Natural killer cell (primary cell): Measurements from ENCODE around the gene DLGAP4. TPM values are rescaled to one million over a fixed set of nuclear protein-coding genes. Genes with fewer than 3 reads are reported as not detected.

ENCODE experiments used
- ATAC-seq, 3 donors: fragments of 150-1000 bp in 2 of 3; fragments of 200-7000 bp in 1 of 3; cut with Tn5 transposase; 1 replicate in 1 of 3; 2 replicates in 2 of 3; pipeline ENCODE4 v1.10.0; 2021; ENCODE audit warnings: mild to moderate bottlenecking in 2 of 3, moderate library complexity in 2 of 3
- DNase-seq, 2 donors: peaks; one replicate each; pipeline versions ENCODE4 v3.0.0 to v3.0.0-alpha.2; 2013 to 2021; ENCODE audit warnings: mixed read lengths in 1 of 2
- H3K27ac ChIP-seq: one replicate; pipeline ENCODE4 v1.5.1; 2013; ENCODE audit warnings: mild to moderate bottlenecking, low read length
- H3K27me3 ChIP-seq: one replicate; pipeline ENCODE4 v1.6.1; 2013; ENCODE audit warnings: low read length; ENCODE audit not compliant: control insufficient read depth, insufficient read depth
- H3K36me3 ChIP-seq: one replicate; pipeline ENCODE4 v1.6.1; 2013; ENCODE audit warnings: low read length; ENCODE audit not compliant: control insufficient read depth, insufficient read depth
- H3K4me1 ChIP-seq: one replicate; pipeline ENCODE4 v1.6.1; 2013; ENCODE audit warnings: low read length; ENCODE audit not compliant: control insufficient read depth, insufficient read depth
- H3K4me3 ChIP-seq: one replicate; pipeline ENCODE4 v1.5.1; 2013; ENCODE audit warnings: low read length
- H3K9me3 ChIP-seq: one replicate; pipeline ENCODE4 v1.6.1; 2013; ENCODE audit warnings: low read length; ENCODE audit not compliant: control insufficient read depth, insufficient read depth
- H3K27ac Mint-ChIP-seq, 2 donors: one replicate each; pipeline ENCODE4 v1.8.0; 2022; ENCODE audit warnings: mild to moderate bottlenecking in 2 of 2, mixed read lengths in 2 of 2, moderate library complexity in 1 of 2
- H3K27me3 Mint-ChIP-seq, 2 donors: one replicate each; pipeline ENCODE4 v1.8.0; 2022; ENCODE audit warnings: low read depth in 2 of 2, mixed read lengths in 2 of 2
- H3K36me3 Mint-ChIP-seq: one replicate; pipeline ENCODE4 v1.8.0; 2022; ENCODE audit warnings: mixed read lengths
- H3K4me1 Mint-ChIP-seq, 2 donors: one replicate each; pipeline ENCODE4 v1.8.0; 2022; ENCODE audit warnings: mixed read lengths in 2 of 2
- H3K4me3 Mint-ChIP-seq: one replicate; pipeline ENCODE4 v1.8.0; 2022; ENCODE audit warnings: mild to moderate bottlenecking, moderate library complexity, mixed read lengths
- H3K9me3 Mint-ChIP-seq, 2 donors: one replicate each; pipeline ENCODE4 v1.8.0; 2022; ENCODE audit warnings: mixed read lengths in 2 of 2
- CTCF ChIP-seq: fragments of 200-600 bp; IDR thresholded peaks from one replicate; pipeline ENCODE4 v1.8.0; 2022; ENCODE audit warnings: antibody characterized with exemption
- WGBS: methylation state at CpG from one replicate; pipeline ENCODE4 v1.1.7; 2013; ENCODE audit warnings: missing lambda C conversion rate; ENCODE audit not compliant: insufficient coverage; 5-methylcytosine and 5-hydroxymethylcytosine counted together
- intact Hi-C: fragments of 100-400 bp; cut with micrococcal nuclease; formaldehyde crosslinking; loops from one replicate; pipeline ENCODE4 v1.14.2; 2022
- total RNA-seq, 4 donors: library from RNA; stranded (reverse); fragments of 120-200 nt in 1 of 4; gene quantifications; one replicate each; pipeline versions ENCODE4 v1.2.3 to v1.2.4, GENCODE V29; 2013 to 2022

Gene DLGAP4
- total RNA-seq, 3 donors from 2014 or later (not counting 1 experiment from before 2014, with no cell fraction given), result 47.9 to 51.6 (median 51.2) TPM

DNA sequence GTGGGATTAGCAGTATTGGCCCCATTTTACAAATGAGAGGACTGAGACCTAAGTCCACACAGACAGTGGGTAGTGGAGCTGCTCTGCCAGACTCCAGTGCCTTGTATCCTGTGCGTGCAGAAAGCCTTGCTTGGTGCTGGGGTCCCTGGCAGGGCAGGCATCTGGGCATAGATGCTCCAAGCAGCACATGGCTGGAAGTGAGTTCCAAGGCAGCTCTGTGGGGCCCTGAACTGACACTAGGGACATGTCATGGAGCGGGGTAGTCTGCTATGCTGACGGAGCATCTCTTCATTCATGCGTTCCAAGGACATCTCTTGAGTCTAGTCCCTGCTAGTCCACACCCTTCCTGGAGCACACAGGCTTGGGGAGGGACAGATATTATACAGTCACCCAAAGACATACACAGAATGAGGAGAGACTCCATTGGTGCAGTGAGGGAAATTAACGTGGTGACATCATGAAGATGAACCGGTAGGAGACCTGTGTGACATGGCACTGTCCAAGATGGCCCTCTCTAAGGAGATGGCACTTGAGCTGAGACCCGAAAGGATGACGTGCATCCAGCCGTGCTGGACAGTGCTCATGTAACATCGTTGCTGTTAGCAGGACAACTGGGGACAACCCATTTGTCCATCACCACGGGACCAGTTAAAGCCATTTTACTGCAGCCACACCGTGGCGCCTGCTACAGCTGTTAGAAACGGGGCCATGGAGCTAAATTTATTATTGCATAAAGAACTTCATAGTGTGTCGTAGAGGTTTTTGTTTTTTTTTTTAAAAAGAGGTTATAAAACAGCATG, 65.1 kb downstream of the DLGAP4 start:
- Histone ChIP-seq H3K27ac (no peak overlapping the region), H3K27me3 (no peaks in the 10 kb centered on the region), H3K4me3 (no peak overlapping the region), H3K9me3 (no peaks in the 10 kb centered on the region), H3K4me1 (no peaks in the 10 kb centered on the region), H3K36me3 (no peaks in the 10 kb centered on the region)
- H3K27me3 Mint-ChIP-seq, result peaks cover 3 to 7% of the 10 kb centered on the region in 2 donors
- no peak overlapping the region for H3K4me3 Mint-ChIP-seq
- 85% methylated on average over 15 of the region's 15 CpGs for WGBS
- no peak for DNase-seq
- no peak for ATAC-seq
- no peaks in the 10 kb centered on the region for H3K36me3 Mint-ChIP-seq
- no peak overlapping the region for H3K27ac Mint-ChIP-seq
- no peak for TF ChIP-seq CTCF
- H3K4me1 Mint-ChIP-seq, result no peaks in the 10 kb centered on the region
- intact Hi-C loops, result no loop called here
- H3K9me3 Mint-ChIP-seq, result no peaks in the 10 kb centered on the region

- no peaks in the 10 kb centered on the region for H3K36me3 Mint-ChIP-seq
- no peaks in the 10 kb centered on the region for H3K36me3 ChIP-seq
- H3K4me1 Mint-ChIP-seq, result no peaks in the 10 kb centered on the region
- DNase-seq (no peak), ATAC-seq (no peak)
- H3K4me3 Mint-ChIP-seq, result no peak overlapping the region
- intact Hi-C loops, result no loop called here
- H3K27ac ChIP-seq, result no peak overlapping the region
- no peaks in the 10 kb centered on the region for H3K9me3 ChIP-seq
- H3K27me3 ChIP-seq, result no peaks in the 10 kb centered on the region
- no peaks in the 10 kb centered on the region for H3K4me1 ChIP-seq
- TF ChIP-seq CTCF, result no peak
- H3K4me3 ChIP-seq, result no peak overlapping the region
- no peak overlapping the region for H3K27ac Mint-ChIP-seq
- no peaks in the 10 kb centered on the region for H3K9me3 Mint-ChIP-seq
- H3K27me3 Mint-ChIP-seq, result peaks cover 8 to 15% of the 10 kb centered on the region in 2 donors
- 60% methylated on average over 6 of the region's 7 CpGs for WGBS
Measured at GRCh38 chr20:36372666-36373065, 66.5 kb downstream of the DLGAP4 start.

DNA sequence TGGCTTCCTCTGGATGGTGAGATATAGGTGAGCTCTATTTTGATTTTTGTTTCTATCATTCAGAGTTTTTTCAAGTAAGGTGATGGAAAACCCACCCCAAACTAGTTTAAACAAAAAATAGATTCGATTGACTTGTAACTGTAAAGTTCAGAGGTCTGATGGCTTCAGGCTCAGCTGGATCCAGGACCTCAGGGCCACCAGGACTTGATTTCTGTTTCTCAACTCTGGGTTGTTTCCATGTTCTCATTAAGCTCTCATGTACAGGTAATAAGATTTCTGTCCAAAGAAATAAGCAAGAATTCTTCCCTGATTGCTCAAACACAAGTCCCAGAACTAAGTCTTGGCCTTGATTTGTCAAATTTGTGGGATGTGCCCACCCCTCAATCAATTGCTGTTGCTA, 67.0 kb downstream of the DLGAP4 start:
- Mint-ChIP-seq H3K27ac (no peak overlapping the region), H3K4me1 (no peaks in the 10 kb centered on the region), H3K27me3 (peaks cover 8 to 15% of the 10 kb centered on the region in 2 donors), H3K9me3 (no peaks in the 10 kb centered on the region), H3K4me3 (no peak overlapping the region), H3K36me3 (no peaks in the 10 kb centered on the region)
- H3K27ac ChIP-seq, result no peak overlapping the region
- intact Hi-C loops, result no loop called here
- H3K4me3 ChIP-seq, result no peak overlapping the region
- no peak for TF ChIP-seq CTCF
- no peaks in the 10 kb centered on the region for H3K27me3 ChIP-seq
- H3K36me3 ChIP-seq, result no peaks in the 10 kb centered on the region
- ATAC-seq (no peak), DNase-seq (no peak)
- H3K9me3 ChIP-seq, result no peaks in the 10 kb centered on the region
- 83% methylated on average over 1 of the region's 1 CpG for WGBS
- no peaks in the 10 kb centered on the region for H3K4me1 ChIP-seq

- no peaks in the 10 kb centered on the region for H3K27me3 ChIP-seq
- H3K9me3 Mint-ChIP-seq, result no peaks in the 10 kb centered on the region
- no peak for DNase-seq
Measured at GRCh38 chr20:36374995-36375394, 68.9 kb downstream of the DLGAP4 start.

More at GRCh38 chr20:36374995-36375394, 68.9 kb downstream of the DLGAP4 start:
- H3K27ac Mint-ChIP-seq, result no peak overlapping the region
- peaks cover 23 to 32% of the 10 kb centered on the region in 2 donors for H3K27me3 Mint-ChIP-seq
- Histone ChIP-seq H3K9me3 (no peaks in the 10 kb centered on the region), H3K27ac (no peak overlapping the region), H3K36me3 (no peaks in the 10 kb centered on the region), H3K4me1 (no peaks in the 10 kb centered on the region), H3K4me3 (no peak overlapping the region)
- TF ChIP-seq CTCF, result no peak
- no peak overlapping the region for H3K4me3 Mint-ChIP-seq
- 77% methylated on average over 4 of the region's 4 CpGs for WGBS
- no peaks in the 10 kb centered on the region for H3K36me3 Mint-ChIP-seq
- intact Hi-C loops, result no loop called here
- no peak for ATAC-seq
- no peaks in the 10 kb centered on the region for H3K4me1 Mint-ChIP-seq
